OCI-LY7 (cell line): ENCODE data around the gene RRAD. TPM values are rescaled to one million over a fixed set of nuclear protein-coding genes. Genes with fewer than 3 reads are reported as not detected.
A peak's percentile ranks its signal among the peaks of the same experiment; 100 is the strongest.

Experiments
- BruUV-seq: library from RNA; stranded (reverse); fragments of 400-500 nt; replicated peaks from 2 replicates; lab custom pipeline; 2021; lab: Mats Ljungman, UMichigan
- CTCF ChIA-PET: fragments of 300-600 bp; sonication (Branson Sonifier 250); formaldehyde crosslinking; loops from one replicate; lab custom pipeline; 2022; ENCODE audit warnings: antibody characterized with exemption; ENCODE audit not compliant: unreplicated experiment; lab: Charles Lee
- POLR2A ChIA-PET: fragments of 300-600 bp; sonication (Branson Sonifier 250); formaldehyde crosslinking; loops from one replicate; lab custom pipeline; 2022; ENCODE audit warnings: antibody characterized with exemption; lab: Charles Lee
- DNase-seq: peaks from one replicate; pipeline ENCODE4 v3.0.0-alpha.2; 2015; ENCODE audit warnings: low spot score
- H2AFZ ChIP-seq: fragments of 200-600 bp; sonication (generic), shearing (Covaris generic); 2 replicates; pipeline ENCODE4 v1.6.1; 2014; ENCODE audit warnings: mild to moderate bottlenecking, antibody characterized with exemption, low read length, moderate library complexity
- H3K27ac ChIP-seq: fragments of 200-600 bp; sonication (generic); 2 replicates; pipeline ENCODE4 v1.5.1; 2014; ENCODE audit warnings: mixed run types, low read depth, mild to moderate bottlenecking, moderate library complexity, low read length, inconsistent platforms; ENCODE audit not compliant: poor library complexity, severe bottlenecking
- H3K36me3 ChIP-seq: fragments of 200-600 bp; sonication (generic); 2 replicates; pipeline ENCODE4 v1.6.1; 2014; ENCODE audit warnings: mild to moderate bottlenecking, antibody characterized with exemption, low read length, moderate library complexity, mixed read lengths; ENCODE audit not compliant: insufficient read depth
- H3K4me1 ChIP-seq: fragments of 200-600 bp; sonication (generic); 2 replicates; pipeline ENCODE4 v1.5.1; 2014; ENCODE audit warnings: mild to moderate bottlenecking, low read length; ENCODE audit not compliant: insufficient read depth, poor library complexity, severe bottlenecking
- H3K4me2 ChIP-seq: fragments of 200-600 bp; sonication (generic); 2 replicates; pipeline ENCODE4 v1.6.1; 2014; ENCODE audit warnings: mild to moderate bottlenecking, low read length
- H3K4me3 ChIP-seq: fragments of 200-600 bp; sonication (generic); 2 replicates; pipeline ENCODE4 v1.5.1; 2014; ENCODE audit warnings: mild to moderate bottlenecking, low read depth, low read length; ENCODE audit not compliant: poor library complexity, severe bottlenecking
- H3K79me2 ChIP-seq: fragments of 200-600 bp; sonication (generic); 2 replicates; pipeline ENCODE4 v1.6.1; 2016; ENCODE audit warnings: low read depth, mild to moderate bottlenecking, low read length, moderate library complexity, mixed read lengths; ENCODE audit not compliant: insufficient read depth
- H3K9me2 ChIP-seq: fragments of 200-600 bp; sonication (generic); 2 replicates; pipeline ENCODE4 v1.6.1; 2016; ENCODE audit warnings: mild to moderate bottlenecking, low read length, mixed read lengths; ENCODE audit not compliant: insufficient read depth
- H3K9me3 ChIP-seq: fragments of 200-600 bp; sonication (generic); 2 replicates; pipeline ENCODE4 v1.6.1; 2014; ENCODE audit warnings: mild to moderate bottlenecking, mixed run types, low read length, mixed read lengths
- H4K20me1 ChIP-seq: fragments of 200-600 bp; sonication (generic); 2 replicates; pipeline ENCODE4 v1.6.1; 2014; ENCODE audit warnings: mild to moderate bottlenecking, antibody characterized with exemption, low read length, moderate library complexity, mixed read lengths; ENCODE audit not compliant: insufficient read depth
- EZH2phosphoT487 ChIP-seq: fragments of 200-600 bp; sonication (generic); IDR thresholded peaks from 2 replicates; pipeline ENCODE4 v1.6.1; 2018; ENCODE audit warnings: low read depth, borderline replicate concordance, mild to moderate bottlenecking, mixed run types, antibody characterized with exemption, low read length, moderate library complexity, mixed read lengths
- intact Hi-C: fragments of 100-400 bp; cut with micrococcal nuclease; formaldehyde crosslinking; loops from one replicate; pipeline ENCODE4 v1.10.0; 2022; ENCODE audit not compliant: unreplicated experiment
- total RNA-seq, 2 experiments: library from RNA; depleted of rRNA in 1 of 2; stranded (reverse); fragments of >200 nt in 1 of 2; shearing (Covaris generic) in 1 of 2; gene quantifications; 2 replicates each; pipeline ENCODE4 v1.2.3, GENCODE V29; 2014 to 2022
- TF ChIP-seq, protein P1 (sequence below): fragments of 200-600 bp; sonication (generic); conservative IDR thresholded peaks from 2 replicates; pipeline ENCODE4 v1.5.1; 2014; ENCODE audit warnings: mild to moderate bottlenecking, antibody characterized with exemption, low read length, moderate library complexity, mixed read lengths

RRAD gene
- total RNA-seq, 2 experiments from 2014 or later: 0.09 TPM; not detected in 1

- no peaks in the 10 kb centered on the region for H4K20me1 ChIP-seq
- TF ChIP-seq, protein P1, sequence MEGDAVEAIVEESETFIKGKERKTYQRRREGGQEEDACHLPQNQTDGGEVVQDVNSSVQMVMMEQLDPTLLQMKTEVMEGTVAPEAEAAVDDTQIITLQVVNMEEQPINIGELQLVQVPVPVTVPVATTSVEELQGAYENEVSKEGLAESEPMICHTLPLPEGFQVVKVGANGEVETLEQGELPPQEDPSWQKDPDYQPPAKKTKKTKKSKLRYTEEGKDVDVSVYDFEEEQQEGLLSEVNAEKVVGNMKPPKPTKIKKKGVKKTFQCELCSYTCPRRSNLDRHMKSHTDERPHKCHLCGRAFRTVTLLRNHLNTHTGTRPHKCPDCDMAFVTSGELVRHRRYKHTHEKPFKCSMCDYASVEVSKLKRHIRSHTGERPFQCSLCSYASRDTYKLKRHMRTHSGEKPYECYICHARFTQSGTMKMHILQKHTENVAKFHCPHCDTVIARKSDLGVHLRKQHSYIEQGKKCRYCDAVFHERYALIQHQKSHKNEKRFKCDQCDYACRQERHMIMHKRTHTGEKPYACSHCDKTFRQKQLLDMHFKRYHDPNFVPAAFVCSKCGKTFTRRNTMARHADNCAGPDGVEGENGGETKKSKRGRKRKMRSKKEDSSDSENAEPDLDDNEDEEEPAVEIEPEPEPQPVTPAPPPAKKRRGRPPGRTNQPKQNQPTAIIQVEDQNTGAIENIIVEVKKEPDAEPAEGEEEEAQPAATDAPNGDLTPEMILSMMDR: no peak
- no peak for TF ChIP-seq EZH2phosphoT487
- ChIA-PET CTCF (no interaction called here), POLR2A (no interaction called here)
- H3K79me2 ChIP-seq: no peaks in the 10 kb centered on the region
- intact Hi-C loops: no loop called here
- H3K9me2 ChIP-seq: no peaks in the 10 kb centered on the region
- peak overlapping the region; percentile 66 for H3K4me2 ChIP-seq
- H3K27ac ChIP-seq: no peak overlapping the region
- no peaks in the 10 kb centered on the region for H3K36me3 ChIP-seq
- peak overlapping the region; percentile 54; the same call in 1 of the 2 replicates for H2AFZ ChIP-seq
- peak overlapping the region; percentile 48 for H3K4me3 ChIP-seq
- no TSS peak for BruUV-seq
- no peaks in the 10 kb centered on the region for H3K9me3 ChIP-seq
- peaks cover 5% of the 10 kb centered on the region for H3K4me1 ChIP-seq
- DNase-seq: no peak
Measured at GRCh38 chr16:66948134-66948836, 22.9 kb upstream of the RRAD start.

DNA sequence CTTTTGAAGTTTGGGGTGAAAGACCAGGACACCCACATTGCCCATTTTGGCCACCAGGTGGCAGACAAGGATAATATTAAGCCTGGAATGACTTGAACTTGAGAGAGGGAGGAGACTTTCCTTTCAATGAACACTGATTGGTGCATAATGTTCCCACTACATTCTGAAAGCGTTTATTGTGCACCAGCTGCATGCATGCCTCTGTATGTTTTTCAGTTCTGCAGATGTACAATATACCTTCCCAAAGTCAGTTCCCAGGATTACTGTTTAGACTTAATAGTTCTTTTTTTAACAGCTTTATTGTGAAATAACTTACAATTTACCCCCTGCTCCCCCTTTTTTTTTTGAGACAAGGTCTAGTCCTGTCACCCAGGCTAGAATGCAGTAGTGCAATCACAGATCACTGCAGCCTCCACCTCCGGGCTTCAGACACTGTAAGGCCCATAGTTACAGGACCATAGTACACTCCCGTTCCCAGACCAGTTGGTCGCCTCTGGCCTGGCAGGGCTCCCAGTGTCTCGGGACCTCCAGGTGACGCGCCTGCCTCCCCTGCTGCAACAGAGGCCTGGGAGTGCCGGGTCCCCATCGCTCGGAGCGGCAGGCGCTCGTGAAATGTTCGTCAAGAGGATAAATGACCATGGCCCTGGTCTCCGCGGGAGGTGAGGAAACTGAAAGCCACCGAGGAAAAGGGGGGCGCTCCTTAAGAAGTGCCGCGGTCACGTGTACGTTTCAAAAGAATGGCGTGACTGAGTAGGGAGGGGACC lies 22.1 kb upstream of the RRAD start:
- POLR2A ChIA-PET: no interaction called here
- intact Hi-C loops: no loop called here
- Histone ChIP-seq H3K9me3 (no peaks in the 10 kb centered on the region), H3K9me2 (no peaks in the 10 kb centered on the region), H3K79me2 (no peaks in the 10 kb centered on the region), H4K20me1 (no peaks in the 10 kb centered on the region), H3K36me3 (no peaks in the 10 kb centered on the region), H3K4me3 (peak overlapping the region; percentile 48), H3K27ac (no peak overlapping the region), H3K4me2 (peak overlapping the region; percentile 66), H3K4me1 (peaks cover 5% of the 10 kb centered on the region), H2AFZ (peak overlapping the region; percentile 54; the same call in 1 of the 2 replicates)
- peak; percentile 84 for DNase-seq
- BruUV-seq: no TSS peak
- CTCF ChIA-PET: no interaction called here
- TF ChIP-seq, protein P1: peak; percentile 91
- no peak for TF ChIP-seq EZH2phosphoT487

- H3K79me2 ChIP-seq: no peaks in the 10 kb centered on the region
Measured at GRCh38 chr16:66946974-66947301, 21.6 kb upstream of the RRAD start.

More at GRCh38 chr16:66946974-66947301, 21.6 kb upstream of the RRAD start:
- Histone ChIP-seq H3K4me1 (peaks cover 5% of the 10 kb centered on the region), H2AFZ (no peak overlapping the region), H3K9me2 (no peaks in the 10 kb centered on the region), H4K20me1 (no peaks in the 10 kb centered on the region), H3K9me3 (no peaks in the 10 kb centered on the region), H3K4me2 (no peak overlapping the region), H3K4me3 (no peak overlapping the region), H3K36me3 (peaks cover 3% of the 10 kb centered on the region; the same call in 1 of the 2 replicates), H3K27ac (no peak overlapping the region)
- intact Hi-C loops: no loop called here
- no peak for DNase-seq
- CTCF ChIA-PET: no interaction called here
- no TSS peak for BruUV-seq
- no peak for TF ChIP-seq EZH2phosphoT487
- TF ChIP-seq, protein P1: no peak
- POLR2A ChIA-PET: no interaction called here
